H1 (cell line): ENCODE measurements around the gene SAMD7. TPM values are rescaled to one million over a fixed set of nuclear protein-coding genes. Genes with fewer than 3 reads are reported as not detected.

Experiments
- CTCF ChIA-PET: fragments of 300-600 bp; sonication (Branson Sonifier 250); formaldehyde crosslinking; loops from one replicate; lab custom pipeline; 2021; ENCODE audit not compliant: partially characterized antibody; lab: Charles Lee
- POLR2A ChIA-PET: fragments of 300-600 bp; sonication (Branson Sonifier 250); formaldehyde crosslinking; loops from one replicate; lab custom pipeline; 2021; ENCODE audit warnings: inconsistent platforms; ENCODE audit not compliant: partially characterized antibody; lab: Charles Lee
- DNase-seq, 2 experiments: peaks; one replicate each; pipeline versions ENCODE4 v3.0.0 to v3.0.0-alpha.2; 2010 to 2022; ENCODE audit warnings: low spot score in 2 of 2, low read depth in 1 of 2, mixed read lengths in 1 of 2
- FAIRE-seq: peaks from 2 replicates; lab custom pipeline; 2011; peaks lifted over from hg19 to GRCh38; lab: Jason Lieb, UNC
- H2AFZ ChIP-seq: 2 replicates; pipeline ENCODE4 v1.8.1; 2012; ENCODE audit warnings: low read length, inconsistent platforms
- H2AK5ac ChIP-seq: 2 replicates; pipeline ENCODE4 v1.6.1; 2013; ENCODE audit warnings: low read depth, low read length
- H2BK120ac ChIP-seq: replicated peaks from 2 replicates; pipeline ENCODE3; 2013; ENCODE audit warnings: low read depth, low read length, inconsistent platforms
- H2BK12ac ChIP-seq: 2 replicates; pipeline ENCODE4 v1.6.1; 2013; ENCODE audit warnings: low read depth, low read length
- H2BK15ac ChIP-seq: 2 replicates; pipeline ENCODE4 v1.6.1; 2013; ENCODE audit warnings: low read length
- H2BK20ac ChIP-seq: 2 replicates; pipeline ENCODE4 v1.6.1; 2013; ENCODE audit warnings: low read length
- H2BK5ac ChIP-seq: 2 replicates; pipeline ENCODE4 v1.6.1; 2013; ENCODE audit warnings: low read depth, low read length
- H3K14ac ChIP-seq: 2 replicates; pipeline ENCODE4 v1.6.1; 2013; ENCODE audit warnings: inconsistent platforms; ENCODE audit not compliant: insufficient read length
- H3K18ac ChIP-seq: 2 replicates; pipeline ENCODE4 v1.6.1; 2013; ENCODE audit warnings: low read length; ENCODE audit errors: extremely low read depth
- H3K23ac ChIP-seq: 2 replicates; pipeline ENCODE4 v1.6.1; 2013; ENCODE audit warnings: inconsistent platforms; ENCODE audit not compliant: insufficient read length
- H3K23me2 ChIP-seq: 2 replicates; pipeline ENCODE4 v1.6.1; 2013; ENCODE audit warnings: low read depth, low read length
- H3K27ac ChIP-seq: 2 replicates; pipeline ENCODE4 v1.6.1; 2011; ENCODE audit warnings: low read depth, low read length, inconsistent platforms
- H3K27me3 ChIP-seq, 4 experiments: replicated peaks in 1 of 4; 1 replicate in 1 of 4; 2 replicates in 3 of 4; pipeline versions ENCODE4 v1.6.1 to v1.8.1; 2011 to 2013; ENCODE audit warnings: low read length in 3 of 4, mild to moderate bottlenecking in 3 of 4, inconsistent platforms in 2 of 4, mixed read lengths in 2 of 4, moderate library complexity in 1 of 4; ENCODE audit not compliant: control insufficient read depth in 3 of 4, insufficient read depth in 3 of 4; ENCODE audit errors: extremely low read depth in 1 of 4
- H3K36me3 ChIP-seq, 4 experiments: 2 replicates each; pipeline versions ENCODE4 v1.6.1 to v1.8.1; 2011 to 2013; ENCODE audit warnings: mild to moderate bottlenecking in 4 of 4, low read length in 3 of 4, moderate library complexity in 2 of 4, control low read depth in 1 of 4, inconsistent platforms in 1 of 4; ENCODE audit not compliant: insufficient read depth in 4 of 4, control insufficient read depth in 2 of 4
- H3K4ac ChIP-seq: replicated peaks from 2 replicates; pipeline ENCODE3; 2013; ENCODE audit warnings: low read length, low read depth, mixed read lengths, inconsistent platforms; ENCODE audit not compliant: insufficient read length
- H3K4me1 ChIP-seq, 4 experiments: replicated peaks in 1 of 4; 1 replicate in 1 of 4; 2 replicates in 3 of 4; pipeline versions ENCODE4 v1.6.1 to v1.8.1; 2011 to 2013; ENCODE audit warnings: low read length in 3 of 4, inconsistent platforms in 2 of 4, mixed read lengths in 1 of 4; ENCODE audit not compliant: insufficient read depth in 4 of 4, control insufficient read depth in 3 of 4
- H3K4me2 ChIP-seq, 2 experiments: 2 replicates each; pipeline versions ENCODE4 v1.6.1 to v1.8.1; 2011 to 2013; ENCODE audit warnings: low read depth in 2 of 2, low read length in 2 of 2, control low read depth in 1 of 2, inconsistent platforms in 1 of 2, mild to moderate bottlenecking in 1 of 2; ENCODE audit not compliant: insufficient read depth in 1 of 2
- H3K4me3 ChIP-seq, 4 experiments: fragments of 200-600, 300-600 bp in 1 of 4; sonication (generic), shearing (Covaris generic), sonication (Bioruptor Twin) in 1 of 4; 2 replicates each; pipeline versions ENCODE4 v1.5.1 to v1.8.1; 2011 to 2016; ENCODE audit warnings: low read length in 4 of 4, low read depth in 3 of 4, control low read depth in 2 of 4, inconsistent platforms in 2 of 4, mild to moderate bottlenecking in 2 of 4, mixed read lengths in 1 of 4, moderate library complexity in 1 of 4; ENCODE audit not compliant: insufficient read depth in 2 of 4; ENCODE audit errors: extremely low read depth in 1 of 4
- H3K56ac ChIP-seq: replicated peaks from 2 replicates; pipeline ENCODE3; 2013; ENCODE audit warnings: low read depth, mild to moderate bottlenecking, mixed read lengths, low read length, inconsistent platforms; ENCODE audit not compliant: insufficient read length
- H3K79me1 ChIP-seq: 2 replicates; pipeline ENCODE4 v1.6.1; 2013; ENCODE audit warnings: low read depth, low read length, control low read depth
- H3K79me2 ChIP-seq, 2 experiments: 2 replicates each; pipeline versions ENCODE4 v1.6.1 to v1.8.1; 2012 to 2013; ENCODE audit warnings: low read length in 2 of 2, mild to moderate bottlenecking in 2 of 2, inconsistent platforms in 1 of 2; ENCODE audit not compliant: insufficient read depth in 2 of 2, control insufficient read depth in 1 of 2
- H3K9ac ChIP-seq, 4 experiments: replicated peaks in 1 of 4; 1 replicate in 1 of 4; 2 replicates in 3 of 4; pipeline versions ENCODE4 v1.6.1 to v1.8.1; 2011 to 2013; ENCODE audit warnings: low read depth in 3 of 4, low read length in 3 of 4, control low read depth in 2 of 4, mild to moderate bottlenecking in 2 of 4, moderate library complexity in 2 of 4, inconsistent platforms in 1 of 4; ENCODE audit errors: extremely low read depth in 1 of 4
- H3K9me3 ChIP-seq, 2 experiments: 2 replicates each; pipeline versions ENCODE4 v1.6.1 to v1.8.1; 2012 to 2013; ENCODE audit warnings: mild to moderate bottlenecking in 2 of 2, moderate library complexity in 2 of 2, control low read depth in 1 of 2, inconsistent platforms in 1 of 2, low read depth in 1 of 2, low read length in 1 of 2, mixed read lengths in 1 of 2; ENCODE audit not compliant: insufficient read depth in 2 of 2
- H4K20me1 ChIP-seq, 2 experiments: replicated peaks in 1 of 2; 2 replicates each; pipeline versions ENCODE3 to v1.8.1; 2011 to 2013; ENCODE audit warnings: inconsistent platforms in 2 of 2, low read length in 2 of 2, mild to moderate bottlenecking in 1 of 2; ENCODE audit not compliant: insufficient read depth in 2 of 2, control insufficient read depth in 1 of 2
- H4K5ac ChIP-seq: 2 replicates; pipeline ENCODE4 v1.6.1; 2013; ENCODE audit warnings: low read length, low read depth, mixed read lengths, inconsistent platforms; ENCODE audit not compliant: insufficient read length
- H4K8ac ChIP-seq: 2 replicates; pipeline ENCODE4 v1.8.0; 2013; ENCODE audit warnings: mild to moderate bottlenecking, moderate library complexity, low read length, inconsistent platforms; ENCODE audit not compliant: insufficient read depth; ENCODE audit errors: extremely low read depth
- H4K91ac ChIP-seq: replicated peaks from 2 replicates; pipeline ENCODE3; 2013; ENCODE audit warnings: low read length, mixed read lengths, inconsistent platforms; ENCODE audit not compliant: insufficient read length
- ATF2 ChIP-seq: IDR thresholded peaks from 2 replicates; pipeline ENCODE4 v1.6.1; 2012; ENCODE audit warnings: low read length, inconsistent platforms
- BACH1 ChIP-seq: IDR thresholded peaks from 2 replicates; pipeline ENCODE4 v1.6.1; 2012; ENCODE audit warnings: low read length, improper control_type of control experiment
- CBX5 ChIP-seq: fragments of 300-800, 300-1000 bp; sonication (generic); IDR thresholded peaks from 2 replicates; pipeline ENCODE4 v1.7.1; 2016; ENCODE audit warnings: antibody characterized with exemption, low read length, low read depth
- GABPA ChIP-seq: IDR thresholded peaks from 2 replicates; pipeline ENCODE4 v1.6.1; 2011; ENCODE audit warnings: mild to moderate bottlenecking, low read length, moderate library complexity, borderline replicate concordance; ENCODE audit not compliant: insufficient read depth
- HDAC2 ChIP-seq, 2 experiments: fragments of 300-600 bp in 1 of 2; sonication (generic) in 1 of 2; IDR thresholded peaks; 2 replicates each; pipeline ENCODE4 v1.6.1; 2011 to 2012; ENCODE audit warnings: low read depth in 2 of 2, low read length in 2 of 2, mild to moderate bottlenecking in 2 of 2, moderate library complexity in 2 of 2, borderline replicate concordance in 1 of 2, inconsistent platforms in 1 of 2
- HDAC6 ChIP-seq: IDR thresholded peaks from one replicate; pipeline ENCODE4 v1.7.1; 2012; ENCODE audit warnings: low read depth, mild to moderate bottlenecking, inconsistent platforms, low read length, moderate library complexity
- NANOG ChIP-seq: IDR thresholded peaks from 2 replicates; pipeline ENCODE4 v1.6.1; 2011; ENCODE audit warnings: low read length, low read depth, mild to moderate bottlenecking, inconsistent platforms; ENCODE audit not compliant: insufficient read depth, poor library complexity, severe bottlenecking
- SP2 ChIP-seq: IDR thresholded peaks from 2 replicates; pipeline ENCODE4 v1.6.1; 2012; ENCODE audit warnings: mild to moderate bottlenecking, low read length, inconsistent platforms
- SRF ChIP-seq: IDR thresholded peaks from 2 replicates; pipeline ENCODE4 v1.6.1; 2011; ENCODE audit warnings: mild to moderate bottlenecking, low read depth, low read length, moderate library complexity
- TAF1 ChIP-seq: IDR thresholded peaks from 2 replicates; pipeline ENCODE4 v1.6.1; 2011; ENCODE audit warnings: mild to moderate bottlenecking, low read depth, low read length
- TBP ChIP-seq: IDR thresholded peaks from 2 replicates; pipeline ENCODE4 v1.6.1; 2011; ENCODE audit warnings: low read depth, low read length, improper control_type of control experiment
- WGBS, 2 experiments: shearing (Covaris generic) in 1 of 2; methylation state at CpG; one replicate each; pipeline versions ENCODE4 v1.1.6 to v1.1.7; 2013 to 2015; ENCODE audit warnings: low lambda C conversion rate in 2 of 2, mixed read lengths in 2 of 2, inconsistent platforms in 1 of 2, low coverage in 1 of 2, missing lambda C conversion rate in 1 of 2; ENCODE audit not compliant: insufficient replicate concordance in 2 of 2, insufficient coverage in 1 of 2, insufficient read length in 1 of 2; ENCODE audit errors: extremely low coverage in 1 of 2, missing lambda C conversion rate in 1 of 2; 5-methylcytosine and 5-hydroxymethylcytosine counted together
- polyA plus RNA-seq, 7 experiments: library from polyadenylated mRNA; depleted of rRNA in 3 of 7; stranded (reverse) in 5 of 7; unstranded in 2 of 7; fragments of >200 nt in 5 of 7; fragments of 200-250 nt in 2 of 7; gene quantifications; 1 replicate in 5 of 7; 2 replicates in 1 of 7; 4 replicates in 1 of 7; pipeline versions ENCODE4 v1.2.1 to v1.2.3, GENCODE V29; 2011 to 2013; ENCODE audit warnings: missing spikeins in 2 of 7, mixed read lengths in 2 of 7
- total RNA-seq: library from RNA; stranded (reverse); fragmentation: NEBNext Ultra II Directional; extraction: Animal tissue kit (Norgen Biotek cat#: 25700); gene quantifications from 2 replicates; pipeline ENCODE4 v1.2.1, GENCODE V29; 2021
- TF ChIP-seq, protein P1 (sequence below): IDR thresholded peaks from 2 replicates; pipeline ENCODE4 v1.6.1; 2012; ENCODE audit warnings: inconsistent platforms

SAMD7 gene
- total and polyA plus RNA-seq, 2 of the 8 experiments (the other 6 are each of a cell fraction or from before 2014, with no cell fraction given): not detected

- H4K5ac ChIP-seq: no peak overlapping the region
- H3K79me2 ChIP-seq: no peaks in the 10 kb centered on the region
- no peak for DNase-seq
- no peak overlapping the region for H3K23ac ChIP-seq
- H3K4ac ChIP-seq: no peak overlapping the region
- no peak overlapping the region for H4K91ac ChIP-seq
- no peak for FAIRE-seq
- no peak overlapping the region for H2AFZ ChIP-seq
- no peak overlapping the region for H2BK12ac ChIP-seq
- no peak overlapping the region for H3K14ac ChIP-seq
- H3K27ac ChIP-seq: no peak overlapping the region
- H2BK20ac ChIP-seq: no peak overlapping the region
- no peak overlapping the region for H2BK5ac ChIP-seq
- H2BK15ac ChIP-seq: no peak overlapping the region
- H3K9me3 ChIP-seq: no peaks in the 10 kb centered on the region
- no peaks in the 10 kb centered on the region for H3K79me1 ChIP-seq
- POLR2A ChIA-PET: no interaction called here
- H3K56ac ChIP-seq: no peak overlapping the region
- H3K36me3 ChIP-seq: no peaks in the 10 kb centered on the region
- H2AK5ac ChIP-seq: 0 out of 2 replicates have a peak overlapping the region, but pooled peaks have one; percentile 32
- no peak overlapping the region for H3K4me3 ChIP-seq
- H3K23me2 ChIP-seq: no peaks in the 10 kb centered on the region; the same call in 1 of the 2 replicates
- no peak overlapping the region for H2BK120ac ChIP-seq
- H3K4me2 ChIP-seq: no peak overlapping the region
- peaks cover 0 to 2% (median 0%) of the 10 kb centered on the region in 4 experiments; a peak in 1 of 7 replicates for H3K4me1 ChIP-seq
- no peak overlapping the region for H3K9ac ChIP-seq
- no peaks in the 10 kb centered on the region for H3K27me3 ChIP-seq
- no peaks in the 10 kb centered on the region for H4K20me1 ChIP-seq
- CTCF ChIA-PET: interaction anchor here (0.8 kb wide), 1 partner anchor 139 kb away, joined by 3 read pairs; no protein-coding TSS in a partner anchor
- WGBS, 2 experiments: 86% methylated on average over 2 of the region's 2 CpGs; no CpG with 5 or more reads in 1 of the 2 experiments
- no peak overlapping the region for H4K8ac ChIP-seq
- no peak overlapping the region for H3K18ac ChIP-seq
- TF ChIP-seq ATF2 (no peak), HDAC6 (no peak), HDAC2 (IDR thresholded peaks at IDR 0.05; ENCODE audit: borderline replicate concordance in 1 of 2, low read depth in 2 of 2, low read length in 2 of 2) (no peak), TBP (no peak), TAF1 (no peak), NANOG (no peak), SP2 (no peak), CBX5 (no peak), BACH1 (no peak), GABPA (no peak), SRF (no peak)
- TF ChIP-seq, protein P1, sequence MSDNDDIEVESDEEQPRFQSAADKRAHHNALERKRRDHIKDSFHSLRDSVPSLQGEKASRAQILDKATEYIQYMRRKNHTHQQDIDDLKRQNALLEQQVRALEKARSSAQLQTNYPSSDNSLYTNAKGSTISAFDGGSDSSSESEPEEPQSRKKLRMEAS: no peak
These were observed 43.0 kb upstream of the SAMD7 start for GRCh38 chr3:169868369-169868768.
